Measurements from ENCODE around the gene IP6K2. TPM values are rescaled to one million over a fixed set of nuclear protein-coding genes. Genes with fewer than 3 reads are reported as not detected.

Gene IP6K2
- total RNA-seq, 1 donor from 2014 or later, result 212 TPM

DNA sequence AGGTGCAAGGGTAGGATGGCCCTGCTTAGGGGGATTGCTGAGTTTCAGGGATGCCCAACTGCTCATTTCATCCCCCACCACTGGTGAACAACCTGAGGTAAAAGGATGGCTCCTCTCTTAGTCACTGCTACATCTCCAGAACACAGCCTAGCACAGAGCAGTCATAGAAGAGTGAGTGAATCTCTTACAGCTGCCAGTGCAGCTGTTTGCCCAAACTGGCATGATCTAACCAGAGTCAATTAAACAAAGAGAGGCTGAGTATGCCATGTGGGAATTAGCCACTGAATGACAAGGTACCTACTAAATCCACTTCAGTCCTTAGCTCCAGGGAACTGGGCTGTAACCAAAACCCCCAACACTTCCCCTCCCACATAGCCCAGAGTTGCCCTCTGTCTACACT, 24.5 kb downstream of the IP6K2 start:
- H3K4me1 Mint-ChIP-seq (ENCODE audit: low read depth), result peaks cover 11% of the 10 kb centered on the region
- TF ChIP-seq, protein P1, sequence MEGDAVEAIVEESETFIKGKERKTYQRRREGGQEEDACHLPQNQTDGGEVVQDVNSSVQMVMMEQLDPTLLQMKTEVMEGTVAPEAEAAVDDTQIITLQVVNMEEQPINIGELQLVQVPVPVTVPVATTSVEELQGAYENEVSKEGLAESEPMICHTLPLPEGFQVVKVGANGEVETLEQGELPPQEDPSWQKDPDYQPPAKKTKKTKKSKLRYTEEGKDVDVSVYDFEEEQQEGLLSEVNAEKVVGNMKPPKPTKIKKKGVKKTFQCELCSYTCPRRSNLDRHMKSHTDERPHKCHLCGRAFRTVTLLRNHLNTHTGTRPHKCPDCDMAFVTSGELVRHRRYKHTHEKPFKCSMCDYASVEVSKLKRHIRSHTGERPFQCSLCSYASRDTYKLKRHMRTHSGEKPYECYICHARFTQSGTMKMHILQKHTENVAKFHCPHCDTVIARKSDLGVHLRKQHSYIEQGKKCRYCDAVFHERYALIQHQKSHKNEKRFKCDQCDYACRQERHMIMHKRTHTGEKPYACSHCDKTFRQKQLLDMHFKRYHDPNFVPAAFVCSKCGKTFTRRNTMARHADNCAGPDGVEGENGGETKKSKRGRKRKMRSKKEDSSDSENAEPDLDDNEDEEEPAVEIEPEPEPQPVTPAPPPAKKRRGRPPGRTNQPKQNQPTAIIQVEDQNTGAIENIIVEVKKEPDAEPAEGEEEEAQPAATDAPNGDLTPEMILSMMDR (IDR thresholded peaks at IDR 0.05; ENCODE audit: unreplicated experiment), result no peak
- peaks cover 36% of the 10 kb centered on the region for H3K36me3 Mint-ChIP-seq (ENCODE audit: insufficient read depth)
- no peak overlapping the region for H3K4me3 Mint-ChIP-seq (ENCODE audit: low read depth)
- no peak for DNase-seq (ENCODE audit: low spot score, unreplicated experiment)
- no peaks in the 10 kb centered on the region for H3K27me3 Mint-ChIP-seq
- no peaks in the 10 kb centered on the region for H3K9me3 Mint-ChIP-seq (ENCODE audit: low read depth)
- peak overlapping the region; percentile 51 for H3K27ac Mint-ChIP-seq

DNA sequence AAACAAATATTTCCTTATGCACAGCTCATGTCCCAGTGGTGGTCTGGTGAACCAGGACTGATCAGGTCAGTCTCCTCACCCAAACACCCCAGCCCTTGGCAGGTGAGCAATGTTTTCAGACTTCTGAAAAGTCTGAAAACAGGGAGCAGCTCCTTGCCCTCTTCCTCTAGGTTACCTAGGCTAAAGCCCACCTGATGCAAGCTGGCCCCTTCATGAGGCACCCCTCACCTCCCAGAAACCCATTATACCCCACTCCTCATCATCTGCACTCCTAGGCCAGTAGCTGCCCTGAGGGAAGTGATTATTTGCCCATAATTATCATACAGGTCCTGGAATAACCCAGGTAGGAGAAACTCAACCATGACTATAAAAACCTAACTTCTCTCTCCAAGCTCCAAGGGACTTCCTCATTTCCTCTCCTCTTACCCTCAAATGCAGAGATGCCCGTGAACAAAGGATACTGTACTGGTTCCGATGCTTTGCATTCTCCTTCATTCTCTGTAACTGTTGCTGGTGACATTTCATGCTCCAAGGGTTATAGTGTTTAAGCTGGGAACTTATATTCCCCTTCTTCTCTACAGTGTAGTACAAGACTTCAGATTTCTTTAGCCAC, 26.1 kb downstream of the IP6K2 start:
- no peak for DNase-seq (ENCODE audit: low spot score, unreplicated experiment)
- TF ChIP-seq, protein P1 (IDR thresholded peaks at IDR 0.05; ENCODE audit: unreplicated experiment), result no peak
- no peaks in the 10 kb centered on the region for H3K27me3 Mint-ChIP-seq
- peaks cover 37% of the 10 kb centered on the region for H3K36me3 Mint-ChIP-seq (ENCODE audit: insufficient read depth)
- H3K27ac Mint-ChIP-seq, result no peak overlapping the region
- no peak overlapping the region for H3K4me3 Mint-ChIP-seq (ENCODE audit: low read depth)
- peaks cover 9% of the 10 kb centered on the region for H3K4me1 Mint-ChIP-seq (ENCODE audit: low read depth)
- no peaks in the 10 kb centered on the region for H3K9me3 Mint-ChIP-seq (ENCODE audit: low read depth)

DNA sequence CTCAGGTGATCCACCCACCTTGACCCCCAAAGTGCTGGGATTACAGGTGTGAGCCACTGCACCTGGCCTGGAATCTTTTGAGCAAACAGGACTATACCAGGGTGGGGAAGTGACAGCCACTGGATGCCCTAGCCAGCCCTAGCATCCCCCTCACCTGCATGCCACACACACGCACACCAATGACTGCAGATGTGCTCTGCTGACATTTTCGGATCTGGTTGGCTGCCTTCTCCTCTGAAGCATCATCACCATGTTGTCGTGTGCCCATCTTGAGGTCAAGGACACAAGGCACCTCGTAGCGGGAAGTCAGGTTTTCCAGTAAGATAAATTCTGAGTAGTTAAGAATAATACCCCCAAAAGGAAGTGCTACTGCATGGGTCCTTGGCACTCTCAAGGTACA, 27.6 kb downstream of the IP6K2 start:
- H3K4me3 Mint-ChIP-seq (ENCODE audit: low read depth), result no peak overlapping the region
- H3K27ac Mint-ChIP-seq, result no peak overlapping the region
- H3K27me3 Mint-ChIP-seq, result no peaks in the 10 kb centered on the region

DNA sequence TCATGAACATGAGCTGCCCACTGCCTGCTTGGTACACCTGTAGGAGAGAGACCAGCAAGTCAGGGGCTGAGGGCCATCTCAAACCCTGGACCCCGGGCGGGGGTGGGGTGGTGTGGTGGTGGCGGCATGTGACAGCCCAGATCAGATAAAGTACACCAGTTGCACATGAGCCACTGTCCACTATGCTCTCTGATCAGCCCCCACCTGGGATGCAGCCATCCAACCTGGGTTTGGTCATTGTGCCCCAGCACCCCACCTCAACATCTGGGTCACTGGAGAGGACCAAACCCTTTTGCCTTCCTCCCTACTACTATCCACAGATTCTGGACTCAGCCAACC, 28.3 kb downstream of the IP6K2 start:
- DNase-seq (ENCODE audit: low spot score, unreplicated experiment), result no peak
- H3K9me3 Mint-ChIP-seq (ENCODE audit: low read depth), result no peaks in the 10 kb centered on the region
- H3K36me3 Mint-ChIP-seq (ENCODE audit: insufficient read depth), result peaks cover 32% of the 10 kb centered on the region
- no peaks in the 10 kb centered on the region for H3K27me3 Mint-ChIP-seq
- H3K27ac Mint-ChIP-seq, result peak overlapping the region; percentile 52
- H3K4me1 Mint-ChIP-seq (ENCODE audit: low read depth), result peaks cover 18% of the 10 kb centered on the region
- TF ChIP-seq, protein P1 (IDR thresholded peaks at IDR 0.05; ENCODE audit: unreplicated experiment), result no peak
- no peak overlapping the region for H3K4me3 Mint-ChIP-seq (ENCODE audit: low read depth)

More for the DNA sequence above, 27.6 kb downstream of the IP6K2 start:
- DNase-seq (ENCODE audit: low spot score, unreplicated experiment), result no peak
- Mint-ChIP-seq H3K36me3 (ENCODE audit: insufficient read depth) (peaks cover 32% of the 10 kb centered on the region), H3K9me3 (ENCODE audit: low read depth) (no peaks in the 10 kb centered on the region), H3K4me1 (ENCODE audit: low read depth) (peaks cover 13% of the 10 kb centered on the region)
- TF ChIP-seq, protein P1 (IDR thresholded peaks at IDR 0.05; ENCODE audit: unreplicated experiment), result no peak

DNA sequence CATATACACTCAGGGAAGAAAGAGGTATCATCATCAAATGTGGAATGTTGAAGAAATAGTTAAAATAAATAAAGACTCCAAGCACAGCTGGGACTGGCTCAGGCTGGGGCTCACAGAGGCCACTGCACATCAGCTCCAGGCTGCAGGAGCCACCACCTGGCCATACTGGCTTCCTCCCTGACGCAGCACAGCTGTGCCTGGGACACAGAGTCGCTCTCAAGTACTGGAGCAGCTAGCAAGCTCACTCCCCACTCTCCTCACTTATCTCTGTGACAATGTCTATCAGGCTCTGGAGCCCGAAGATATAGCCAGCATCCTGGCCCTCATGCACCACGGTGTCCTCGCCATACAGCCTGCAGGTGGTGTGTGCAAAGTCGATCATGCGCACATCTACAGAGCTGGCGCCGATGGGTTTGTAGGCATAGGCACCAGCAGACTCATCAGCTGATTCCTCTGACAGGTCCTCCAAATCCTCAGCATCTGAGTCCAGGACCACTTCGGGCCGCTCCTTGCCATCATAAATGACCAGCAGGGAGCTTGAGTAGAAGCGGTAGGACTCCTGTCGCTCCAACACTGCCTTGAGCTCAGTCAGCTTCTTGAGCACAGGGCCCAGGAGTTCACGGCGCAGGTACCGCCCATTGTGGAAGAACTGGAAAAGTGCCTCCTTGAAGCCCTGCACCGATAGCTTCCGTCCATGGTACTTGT, 28.8 kb downstream of the IP6K2 start:
- Mint-ChIP-seq H3K9me3 (ENCODE audit: low read depth) (no peaks in the 10 kb centered on the region), H3K36me3 (ENCODE audit: insufficient read depth) (peaks cover 30% of the 10 kb centered on the region), H3K27ac (peak overlapping the region; percentile 52), H3K4me1 (ENCODE audit: low read depth) (peaks cover 20% of the 10 kb centered on the region), H3K4me3 (ENCODE audit: low read depth) (no peak overlapping the region), H3K27me3 (no peaks in the 10 kb centered on the region)
- TF ChIP-seq, protein P1 (IDR thresholded peaks at IDR 0.05; ENCODE audit: unreplicated experiment), result no peak
- DNase-seq (ENCODE audit: low spot score, unreplicated experiment), result no peak

Data from progenitor cell of endocrine pancreas (in vitro differentiated cells).